Measurements from ENCODE around the gene NSG1. TPM values are rescaled to one million over a fixed set of nuclear protein-coding genes. Genes with fewer than 3 reads are reported as not detected.

NSG1 gene
- total and polyA plus RNA-seq, 4 donors: 0.39 to 22.4 (median 1.6) TPM

GRCh38 chr4:4422856-4423499 is 36.1 kb downstream of the NSG1 start:
- H3K36me3 ChIP-seq (ENCODE audit: control insufficient read depth in 4 of 4, insufficient read depth in 4 of 4, low read length in 4 of 4): peaks cover 28 to 52% (median 32%) of the 10 kb centered on the region in 4 donors
- H3K9me3 ChIP-seq (ENCODE audit: control insufficient read depth in 4 of 4, insufficient read depth in 3 of 4, low read length in 3 of 4): no peaks in the 10 kb centered on the region
- DNase-seq (peak in 2 of 3 donors; percentile 13 to 57), ATAC-seq (ENCODE audit: insufficient read depth, low FRiP score) (no peak)
- no peak overlapping the region for H3K9ac ChIP-seq (ENCODE audit: insufficient read depth in 1 of 2, low read length in 2 of 2)
- no peak for TF ChIP-seq CTCF (IDR thresholded peaks at IDR 0.05; ENCODE audit: control extremely low read depth, extremely low read depth)
- H3K4me1 ChIP-seq (ENCODE audit: control insufficient read depth in 5 of 5, insufficient read depth in 5 of 5, low read length in 5 of 5): peaks cover 0 to 3% (median 0%) of the 10 kb centered on the region in 5 donors
- no peak overlapping the region for H3K27ac ChIP-seq (ENCODE audit: low read depth in 1 of 2, low read length in 1 of 2)
- no peak overlapping the region for H3K4me3 ChIP-seq
- H3K27me3 ChIP-seq (ENCODE audit: control insufficient read depth in 3 of 3, insufficient read depth in 3 of 3, low read length in 2 of 3): no peaks in the 10 kb centered on the region
- 85 to 92% methylated on average over 12 of the region's 12 CpGs for WGBS, 2 donors

- no peak overlapping the region for H3K27ac ChIP-seq (ENCODE audit: low read depth in 1 of 2, low read length in 1 of 2)
- 90 to 92% methylated on average over 9 of the region's 9 CpGs for WGBS, 2 donors
- ATAC-seq (ENCODE audit: insufficient read depth, low FRiP score) (no peak), DNase-seq (no peak)
- TF ChIP-seq CTCF (IDR thresholded peaks at IDR 0.05; ENCODE audit: control extremely low read depth, extremely low read depth): no peak
- H3K27me3 ChIP-seq (ENCODE audit: control insufficient read depth in 3 of 3, insufficient read depth in 3 of 3, low read length in 2 of 3): no peaks in the 10 kb centered on the region
- peaks cover 25 to 49% (median 30%) of the 10 kb centered on the region in 4 donors for H3K36me3 ChIP-seq (ENCODE audit: control insufficient read depth in 4 of 4, insufficient read depth in 4 of 4, low read length in 4 of 4)
- H3K4me3 ChIP-seq: no peak overlapping the region
- peaks cover 0 to 3% (median 0%) of the 10 kb centered on the region in 5 donors for H3K4me1 ChIP-seq (ENCODE audit: control insufficient read depth in 5 of 5, insufficient read depth in 5 of 5, low read length in 5 of 5)
- no peak overlapping the region for H3K9ac ChIP-seq (ENCODE audit: insufficient read depth in 1 of 2, low read length in 2 of 2)
- H3K9me3 ChIP-seq (ENCODE audit: control insufficient read depth in 4 of 4, insufficient read depth in 3 of 4, low read length in 3 of 4): no peaks in the 10 kb centered on the region
Observed at GRCh38 chr4:4423706-4424498, 37.0 kb downstream of the NSG1 start.

- H3K9me3 ChIP-seq (ENCODE audit: control insufficient read depth in 4 of 4, insufficient read depth in 3 of 4, low read length in 3 of 4): no peaks in the 10 kb centered on the region
- TF ChIP-seq CTCF (IDR thresholded peaks at IDR 0.05; ENCODE audit: control extremely low read depth, extremely low read depth): no peak
- no peak overlapping the region for H3K9ac ChIP-seq (ENCODE audit: insufficient read depth in 1 of 2, low read length in 2 of 2)
- no peak overlapping the region for H3K27ac ChIP-seq (ENCODE audit: low read depth in 1 of 2, low read length in 1 of 2)
- H3K36me3 ChIP-seq (ENCODE audit: control insufficient read depth in 4 of 4, insufficient read depth in 4 of 4, low read length in 4 of 4): peaks cover 22 to 46% (median 25%) of the 10 kb centered on the region in 4 donors
- H3K4me1 ChIP-seq (ENCODE audit: control insufficient read depth in 5 of 5, insufficient read depth in 5 of 5, low read length in 5 of 5): peaks cover 0 to 3% (median 0%) of the 10 kb centered on the region in 5 donors
- DNase-seq: no peak
- no peaks in the 10 kb centered on the region for H3K27me3 ChIP-seq (ENCODE audit: control insufficient read depth in 3 of 3, insufficient read depth in 3 of 3, low read length in 2 of 3)
- WGBS, 2 donors: 89% methylated on average over 8 of the region's 8 CpGs
- no peak overlapping the region for H3K4me3 ChIP-seq
- no peak for ATAC-seq (ENCODE audit: insufficient read depth, low FRiP score)
Observed at GRCh38 chr4:4424499-4425115, 37.7 kb downstream of the NSG1 start.

All from lung (tissue), 12 donors.